CD4-positive, alpha-beta T cell treated with Interleukin-15 for 4 hours (primary cell): ENCODE data around the gene NPBWR2.

Experiments
- DNase-seq: peaks from one replicate; pipeline ENCODE4 v3.0.0-alpha.2; 2020; ENCODE audit warnings: low spot score

The NPBWR2 gene

DNA sequence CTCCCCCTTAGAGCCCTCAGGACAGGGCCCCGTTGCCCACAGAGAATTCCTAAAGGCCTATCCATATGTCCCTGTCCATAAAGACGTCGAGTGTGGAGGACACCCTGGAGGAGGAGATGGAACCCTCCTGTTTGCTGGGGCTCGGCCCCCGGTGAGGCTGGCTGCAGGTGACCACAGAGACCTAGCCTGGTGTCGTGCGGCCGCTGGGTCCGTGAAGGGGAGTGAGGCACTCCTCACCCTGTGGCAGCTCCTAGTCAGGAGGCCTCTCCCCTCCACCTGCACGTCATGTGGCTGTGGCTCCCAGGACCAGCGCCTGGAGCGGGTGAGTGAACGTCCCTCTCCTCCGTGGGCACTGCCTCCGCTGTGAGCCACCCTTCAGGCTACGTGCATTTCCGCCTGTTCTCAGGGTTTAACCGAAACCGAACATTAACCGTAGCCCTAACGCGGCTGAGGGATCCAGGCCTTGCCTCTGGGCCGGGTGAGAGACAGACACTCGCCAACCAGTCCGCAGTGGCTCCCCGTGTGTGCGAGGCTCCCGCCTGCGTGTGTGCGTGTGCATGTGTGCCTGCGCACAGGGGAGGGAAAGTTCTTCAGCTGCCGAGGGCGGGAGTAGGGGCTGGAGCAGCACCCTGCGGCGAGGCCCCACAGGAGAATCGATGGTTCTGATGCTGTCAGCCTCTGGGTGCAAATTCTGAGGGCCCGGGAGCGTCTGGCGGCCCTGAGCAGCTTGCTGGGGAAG lies 50.3 kb downstream of the NPBWR2 start:
- no peak for DNase-seq

DNA sequence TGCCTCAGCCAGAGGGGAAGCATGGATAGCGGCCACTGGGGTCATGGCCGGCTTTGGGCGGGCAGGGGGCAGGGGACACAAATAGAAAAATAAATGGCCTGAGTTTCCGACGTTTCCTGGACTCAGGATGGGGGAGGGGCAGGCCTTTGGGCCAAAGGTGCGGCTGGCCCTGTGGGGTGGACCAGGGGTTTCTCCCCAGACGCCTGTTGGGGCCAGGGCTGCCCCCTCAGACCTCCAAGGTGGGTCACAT lies 50.8 kb downstream of the NPBWR2 start:
- DNase-seq: no peak

DNA sequence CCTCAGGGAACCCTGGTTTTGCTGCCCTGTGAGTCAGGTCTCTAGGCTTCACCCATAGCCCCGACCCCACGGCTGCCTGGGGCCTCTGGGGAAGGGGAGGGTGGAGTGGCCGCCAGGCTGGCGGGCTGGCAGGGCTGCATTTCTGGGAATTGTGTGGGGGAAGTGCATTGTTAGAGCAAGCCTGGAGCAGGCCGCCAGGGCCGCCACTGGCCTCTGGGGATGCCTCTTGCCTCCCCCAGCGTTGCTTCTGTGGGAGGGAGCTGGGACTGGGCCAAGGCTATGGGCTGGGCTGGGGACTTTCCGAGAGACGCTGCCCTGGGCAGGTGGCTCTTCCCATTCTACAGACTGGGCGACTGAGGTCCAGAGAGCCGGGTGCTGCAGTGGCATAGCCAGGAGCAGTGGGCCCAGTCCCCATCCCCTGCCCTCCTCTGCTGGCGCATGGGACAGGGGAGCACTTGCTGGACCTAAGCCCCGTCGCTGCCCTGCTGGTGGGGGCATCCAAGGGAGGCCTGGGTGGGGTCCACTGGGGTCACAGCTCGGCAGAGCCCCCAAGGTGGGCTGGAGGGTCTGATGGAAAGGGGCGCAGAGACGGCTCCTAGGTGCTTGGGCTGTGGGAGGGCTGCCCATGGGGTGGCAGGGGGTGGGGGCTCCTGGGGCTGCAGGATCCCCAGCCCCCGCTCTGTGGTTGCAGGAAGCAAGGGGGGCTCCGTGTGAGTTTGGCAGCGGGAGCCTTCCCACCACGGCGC lies 51.3 kb downstream of the NPBWR2 start:
- DNase-seq: no peak

DNA sequence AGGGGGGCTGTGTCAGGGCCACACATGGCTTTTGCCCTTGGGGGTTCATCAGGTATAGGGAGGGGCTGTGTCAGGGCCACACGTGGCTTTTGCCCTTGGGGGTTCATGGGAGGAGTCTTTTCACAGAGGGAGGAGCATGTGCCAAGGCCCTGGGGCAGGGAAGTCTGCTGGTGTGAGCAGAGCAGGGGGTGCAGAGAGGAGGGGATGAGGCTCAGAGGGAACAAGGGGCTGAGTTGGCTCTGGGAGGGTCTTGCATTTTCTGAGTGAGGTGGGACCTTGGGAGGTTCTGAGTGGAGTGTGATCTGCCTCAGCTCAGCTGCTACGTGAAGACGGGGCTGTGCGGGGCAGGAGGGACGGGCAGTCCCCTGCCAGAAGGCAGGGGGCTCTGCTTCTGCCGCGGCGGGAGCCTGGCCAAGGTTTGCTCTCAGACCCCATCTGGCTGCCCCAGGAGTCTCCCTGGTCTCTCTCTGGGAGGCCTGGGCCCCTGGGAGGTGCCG lies 51.9 kb downstream of the NPBWR2 start:
- DNase-seq: no peak

DNA sequence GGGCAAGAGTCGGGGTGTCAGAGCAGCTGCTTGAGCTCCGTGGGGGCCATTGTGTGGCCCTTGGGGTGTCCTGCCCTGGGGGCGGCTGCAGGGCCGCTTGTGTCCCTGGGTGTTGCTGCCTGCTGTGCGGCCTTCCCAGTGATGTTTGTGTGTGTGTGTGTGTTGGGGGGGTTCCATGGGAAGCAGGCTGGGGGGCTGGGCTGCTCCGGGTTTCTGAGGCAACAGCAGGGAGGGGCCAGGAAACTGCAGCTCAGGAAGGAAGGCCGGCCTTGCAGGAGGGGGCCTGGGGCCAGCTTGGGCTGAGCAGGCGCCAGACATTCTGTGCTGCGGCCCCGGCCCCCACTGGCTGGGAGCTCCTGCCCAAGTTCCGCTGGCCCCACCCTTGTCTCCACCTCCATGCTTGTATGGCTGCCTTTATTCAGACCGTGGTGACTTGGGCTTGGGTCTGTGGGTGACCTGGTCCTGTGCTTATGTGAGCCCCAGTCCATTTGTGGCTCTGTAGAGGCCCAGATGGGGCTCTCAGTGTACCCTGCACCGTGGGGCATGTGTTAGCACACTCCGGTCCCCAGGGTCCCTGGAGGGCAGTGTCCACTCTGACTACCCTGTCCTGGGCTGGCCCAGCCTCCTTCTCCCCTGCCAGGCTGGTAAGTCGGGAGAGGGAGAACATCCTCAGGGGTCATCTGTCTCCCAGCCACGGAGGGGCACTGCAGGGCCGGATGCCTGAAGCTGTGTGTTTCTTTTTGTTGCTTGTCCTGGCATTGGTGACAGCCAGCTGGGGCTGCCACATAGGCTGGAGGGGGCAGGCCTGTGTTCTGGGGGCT lies 53.3 kb downstream of the NPBWR2 start:
- no peak for DNase-seq
